ENCODE measurements around the gene RGS3.

RGS3 gene

GRCh38 chr9:113514061-113514460, 50.5 kb downstream of the RGS3 start:
- no peak for DNase-seq

GRCh38 chr9:113514748-113515147, 51.2 kb downstream of the RGS3 start:
- DNase-seq = no peak

- DNase-seq = no peak
Measured at GRCh38 chr9:113515862-113516261, 52.3 kb downstream of the RGS3 start.

GRCh38 chr9:113516840-113517577, 53.5 kb downstream of the RGS3 start:
- DNase-seq = no peak

GRCh38 chr9:113519426-113520108, 56.0 kb downstream of the RGS3 start:
- no peak for DNase-seq

DNA sequence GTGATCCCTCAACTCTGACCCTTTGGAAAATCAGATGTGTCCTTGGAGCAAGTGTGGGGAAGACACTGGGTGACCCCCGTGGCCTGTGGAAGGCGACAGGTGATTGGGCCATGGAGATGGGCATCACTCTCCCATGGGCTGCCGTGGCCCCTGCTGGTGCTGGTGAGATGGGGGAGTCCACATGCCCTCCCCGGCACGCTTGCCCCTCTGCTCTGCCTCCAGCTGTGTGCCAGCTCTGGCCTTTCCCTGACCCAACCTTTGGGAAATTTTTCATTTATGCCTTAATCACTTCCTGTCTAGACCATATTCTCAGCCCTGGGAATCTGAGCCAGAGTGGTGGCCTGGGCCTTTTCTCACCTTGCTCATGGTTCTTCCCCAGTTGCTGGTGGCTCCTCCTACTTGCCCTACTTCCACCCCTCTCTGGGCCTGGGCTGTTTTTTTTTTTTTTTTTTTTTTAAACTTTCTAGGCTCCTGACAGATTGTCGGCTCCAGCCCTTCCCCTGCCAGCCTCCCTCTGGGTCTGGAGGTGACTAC, 56.6 kb downstream of the RGS3 start:
- DNase-seq = no peak

DNA sequence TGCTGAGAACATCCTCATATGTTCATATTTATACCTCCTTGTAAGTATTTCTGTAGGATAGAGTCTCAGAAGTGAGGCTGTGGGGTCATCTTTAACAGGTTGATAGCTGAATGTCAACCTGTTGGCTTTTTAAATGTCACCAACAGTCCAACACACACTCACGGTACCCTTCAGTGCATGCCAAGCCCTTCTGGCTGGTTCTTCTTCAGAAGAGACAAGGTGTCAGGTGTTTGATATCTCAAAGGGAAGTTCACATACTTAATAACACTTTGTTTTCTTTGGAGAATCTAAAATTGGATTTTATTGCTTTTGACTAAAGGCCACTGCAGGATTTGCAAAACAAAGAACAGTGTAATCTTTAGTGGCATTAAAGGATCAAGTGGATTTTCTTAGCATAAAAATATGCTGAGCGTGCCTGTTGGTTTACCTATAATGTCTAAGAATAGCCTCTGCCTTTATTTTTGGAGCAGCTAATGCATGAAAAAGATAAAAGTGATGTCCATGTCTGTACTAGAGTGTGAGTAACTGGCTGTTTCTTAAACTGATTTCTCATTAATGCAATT, 58.2 kb downstream of the RGS3 start:
- DNase-seq = no peak

DNA sequence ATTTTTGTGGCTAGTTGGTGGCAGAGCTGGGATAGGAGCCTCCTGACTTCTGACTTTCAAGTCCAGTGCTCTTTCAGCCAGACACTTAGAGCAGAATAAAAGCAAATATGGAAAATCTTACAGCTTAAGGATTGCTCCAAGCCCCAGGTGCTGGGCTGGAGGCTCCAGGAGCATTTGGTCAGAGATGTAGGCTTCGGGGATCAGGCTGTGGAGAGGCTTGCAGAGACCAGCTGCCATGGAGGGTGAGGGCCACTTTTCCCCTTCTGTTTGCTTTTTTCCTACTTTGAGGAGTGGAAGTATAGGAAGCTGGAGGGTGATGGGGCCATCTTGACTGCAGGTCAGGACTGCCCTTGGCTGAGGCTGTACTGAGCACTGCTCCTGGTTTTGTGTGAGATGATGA, 58.9 kb downstream of the RGS3 start:
- no peak for DNase-seq

DNA sequence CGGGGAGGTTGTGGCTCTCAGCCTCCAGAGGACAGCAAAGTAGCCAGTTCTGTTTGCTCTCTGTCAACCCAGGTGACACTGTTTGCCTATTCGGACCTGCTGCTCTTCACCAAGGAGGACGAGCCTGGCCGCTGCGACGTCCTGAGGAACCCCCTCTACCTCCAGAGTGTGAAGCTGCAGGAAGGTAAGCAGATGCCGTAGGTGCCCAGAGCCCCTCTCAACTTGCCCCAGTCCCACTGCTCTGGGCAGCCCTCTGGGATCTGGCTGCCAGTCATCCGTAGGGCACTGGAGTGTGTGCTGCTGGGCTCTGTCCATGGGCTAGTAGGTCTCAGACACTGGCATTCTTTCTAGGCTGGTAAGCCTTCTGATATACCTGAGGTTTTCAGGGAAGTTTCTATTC, 59.3 kb downstream of the RGS3 start:
- DNase-seq = no peak

GRCh38 chr9:113523421-113524141, 60.1 kb downstream of the RGS3 start:
- no peak for DNase-seq

- no peak for DNase-seq
Measured at GRCh38 chr9:113524468-113524867, 60.9 kb downstream of the RGS3 start.

GRCh38 chr9:113525205-113525604, 61.7 kb downstream of the RGS3 start:
- DNase-seq = no peak

DNA sequence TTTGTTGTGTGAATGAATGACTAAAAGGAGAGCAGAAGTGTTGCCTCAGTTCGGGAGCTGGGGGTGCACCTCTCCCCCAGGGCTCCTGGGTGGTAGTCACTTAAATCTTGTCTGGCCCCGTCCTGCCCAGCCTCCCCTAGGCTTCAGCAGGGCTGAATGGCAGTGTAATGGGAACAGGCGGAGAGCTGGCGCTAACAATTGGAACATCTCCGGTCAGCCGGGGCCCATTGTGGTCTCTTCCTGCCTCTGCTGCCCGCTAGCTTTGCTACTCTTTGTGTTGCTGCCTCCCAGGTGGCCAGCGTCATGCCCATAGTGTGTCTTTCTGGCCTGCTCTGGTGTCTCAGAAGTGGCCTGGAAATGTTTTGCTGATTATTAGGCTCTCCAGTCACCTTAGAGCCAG, 62.3 kb downstream of the RGS3 start:
- DNase-seq = no peak

GRCh38 chr9:113526231-113526746, 62.8 kb downstream of the RGS3 start:
- no peak for DNase-seq

DNA sequence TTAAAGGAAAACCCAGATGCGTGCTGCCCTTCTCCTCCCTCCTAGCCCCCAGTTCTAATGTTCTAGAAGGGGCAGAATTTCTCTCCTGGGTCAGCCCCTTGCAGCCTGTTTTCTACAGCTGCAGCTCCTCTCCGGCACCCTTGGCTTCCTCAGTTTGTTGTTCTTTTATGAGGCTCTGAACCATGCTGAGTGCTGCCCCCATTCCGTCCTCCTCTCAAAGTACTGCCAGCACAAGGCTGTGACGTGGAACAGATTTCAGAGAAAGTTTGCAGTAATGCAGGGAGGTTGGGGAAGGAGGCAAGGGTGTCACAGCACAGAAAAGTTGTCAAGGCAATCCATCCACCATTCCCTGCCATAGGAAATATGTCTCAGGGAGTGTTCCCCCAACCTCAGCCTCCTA, 63.3 kb downstream of the RGS3 start:
- no peak for DNase-seq

DNA sequence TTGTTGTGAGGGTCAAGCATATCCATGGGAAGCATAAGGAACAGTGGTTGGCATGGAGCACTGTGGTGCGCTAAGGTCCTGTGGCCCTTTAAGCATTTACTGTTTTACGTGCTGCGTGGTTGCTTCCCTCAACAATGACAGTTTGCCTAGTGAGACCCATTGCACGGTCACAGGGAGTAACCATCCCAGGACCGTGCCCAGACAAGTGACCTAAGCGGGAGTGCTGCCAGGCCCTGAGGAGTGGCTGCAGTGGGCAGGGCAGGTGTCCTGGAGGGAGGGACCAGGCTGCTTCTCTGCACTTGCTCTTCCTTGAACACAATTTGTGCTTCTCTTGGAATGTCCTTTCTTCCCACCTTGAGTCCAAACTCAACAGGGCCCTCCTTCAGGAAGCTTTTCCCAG, 64.6 kb downstream of the RGS3 start:
- no peak for DNase-seq

DNA sequence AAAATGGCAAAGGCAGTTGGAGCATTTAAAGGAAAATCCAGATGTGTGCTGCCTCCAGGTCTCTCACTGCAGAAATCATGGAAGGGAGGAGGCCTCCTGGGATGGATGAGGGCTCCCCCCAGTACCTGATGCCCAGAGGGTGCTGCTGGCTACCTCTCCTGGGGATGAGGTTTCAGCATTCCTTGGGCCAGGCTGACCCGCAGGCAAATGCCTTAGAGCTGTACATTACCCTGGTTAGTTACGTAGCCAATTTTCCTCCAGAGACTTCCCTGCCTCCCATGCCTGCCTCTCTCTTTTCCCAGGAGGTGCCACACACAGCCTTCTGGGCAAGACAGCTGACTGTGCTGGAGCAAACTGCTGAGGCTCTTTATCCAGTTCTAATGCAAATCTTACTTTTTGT, 65.3 kb downstream of the RGS3 start:
- no peak for DNase-seq

DNA sequence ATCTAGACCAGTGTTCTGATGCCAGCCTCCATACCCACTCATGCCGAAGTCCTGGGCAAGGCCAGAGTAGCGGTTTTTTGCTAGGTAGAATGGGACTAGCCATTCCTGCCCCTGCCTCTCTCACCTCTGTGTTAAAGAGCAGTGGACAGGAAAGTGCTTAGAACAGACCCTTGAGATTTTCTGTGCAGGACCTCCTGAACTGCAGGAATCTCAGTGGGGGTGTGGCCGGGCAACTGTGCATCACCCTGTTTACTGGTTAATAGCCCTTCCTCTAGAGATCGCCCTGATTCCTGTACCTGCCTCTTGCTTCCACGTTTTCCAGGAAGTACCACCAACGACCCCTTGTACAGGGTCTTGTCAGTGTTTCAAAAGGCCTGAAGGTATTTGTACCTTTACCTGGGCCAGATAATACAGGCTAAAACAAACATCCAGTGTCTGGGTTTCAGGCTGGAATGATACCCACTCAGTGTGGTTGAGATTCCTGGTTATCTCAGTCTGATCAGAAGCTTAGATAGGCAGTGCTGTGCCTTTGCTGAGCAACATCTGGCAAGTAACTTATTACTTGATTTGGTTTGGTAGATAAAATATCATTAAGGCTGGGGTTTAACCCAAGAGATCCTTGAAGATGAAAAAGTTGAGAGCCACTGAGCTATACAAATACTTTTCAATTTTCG, 65.9 kb downstream of the RGS3 start:
- DNase-seq = no peak

- DNase-seq = no peak
Measured at GRCh38 chr9:113530022-113530635, 66.6 kb downstream of the RGS3 start.

GRCh38 chr9:113530942-113531341, 67.4 kb downstream of the RGS3 start:
- DNase-seq = no peak

GRCh38 chr9:113531919-113532808, 68.6 kb downstream of the RGS3 start:
- DNase-seq = no peak
